Dedifferentiated amniotic fluid mesenchymal stem cell (primary cell): ENCODE results near the gene ARPC5.

Source experiments
- DNase-seq: peaks from one replicate; pipeline ENCODE4 v3.0.0-alpha.2; 2016; ENCODE audit errors: extremely low spot score

ARPC5 gene

DNA sequence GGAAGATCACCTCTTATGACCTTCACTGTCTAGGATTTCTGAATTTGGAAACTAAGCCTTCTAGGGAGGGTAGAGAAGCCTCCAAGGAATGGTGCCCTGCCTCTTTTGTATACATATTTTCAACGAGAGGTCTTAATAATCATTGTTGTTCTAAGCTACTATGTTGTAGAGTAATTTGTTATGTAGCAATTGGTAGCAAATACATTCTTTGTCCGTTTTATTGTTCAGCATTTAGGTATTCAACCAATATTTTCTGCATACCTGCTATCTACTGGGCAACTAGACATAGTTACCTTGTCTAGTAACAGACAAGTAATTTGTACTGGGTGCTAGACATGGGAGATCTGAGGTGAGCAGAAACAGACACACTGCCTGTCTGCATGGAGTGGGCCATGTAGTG lies 24.6 kb downstream of the ARPC5 start:
- no peak for DNase-seq

DNA sequence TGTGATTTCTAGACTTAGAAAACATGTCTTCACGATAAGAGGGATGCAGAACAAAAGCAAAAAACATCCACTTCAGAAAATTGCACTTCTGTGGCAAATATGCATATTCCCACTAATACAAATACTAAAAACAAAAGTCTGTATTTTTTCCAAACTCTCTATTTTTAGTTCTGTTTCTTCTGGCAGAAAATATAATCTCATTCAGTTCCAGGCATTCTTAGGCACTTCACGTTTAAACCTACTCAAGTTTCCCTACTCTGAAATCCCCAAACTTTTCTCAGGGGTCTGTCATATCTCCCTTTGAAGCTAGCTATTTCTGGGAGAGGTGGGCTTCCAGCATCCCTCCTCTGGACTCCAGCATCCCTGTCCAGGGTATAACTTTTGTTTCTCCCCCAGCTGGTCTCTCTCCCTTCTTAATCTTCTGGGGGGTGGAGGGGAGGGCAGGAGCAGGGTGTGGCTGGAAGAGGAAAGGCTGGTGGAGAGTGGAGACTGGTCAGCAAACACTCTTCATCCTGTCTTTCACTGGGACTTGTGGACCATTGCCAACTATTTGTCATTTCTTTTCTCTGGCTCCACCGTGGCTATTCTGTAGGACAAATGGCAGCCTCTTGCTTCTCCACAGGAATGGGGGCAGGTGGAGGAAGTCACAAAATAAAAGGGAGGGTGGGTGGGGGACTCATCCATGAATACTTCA lies 25.7 kb downstream of the ARPC5 start:
- peak; percentile 67 for DNase-seq

DNA sequence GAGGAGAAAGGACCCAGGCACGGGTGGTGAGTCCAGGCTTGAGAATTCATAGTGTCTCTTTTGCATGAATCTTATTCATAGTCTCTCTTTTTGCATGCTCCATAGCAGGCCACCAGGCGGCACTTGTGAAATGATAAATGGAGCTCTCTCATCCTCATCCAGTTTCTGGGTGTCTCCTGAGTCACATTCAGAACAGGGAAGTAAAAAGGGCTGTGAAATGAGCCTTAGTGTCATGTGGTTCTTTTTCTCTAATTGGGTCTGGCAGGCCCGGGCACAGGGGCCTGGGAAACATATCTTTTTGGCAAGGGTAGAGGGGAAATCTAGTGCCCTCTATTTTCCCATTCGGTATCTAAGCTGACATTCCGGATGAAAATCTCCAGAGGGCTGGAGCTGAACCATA lies 26.3 kb downstream of the ARPC5 start:
- peak; percentile 88 for DNase-seq

DNA sequence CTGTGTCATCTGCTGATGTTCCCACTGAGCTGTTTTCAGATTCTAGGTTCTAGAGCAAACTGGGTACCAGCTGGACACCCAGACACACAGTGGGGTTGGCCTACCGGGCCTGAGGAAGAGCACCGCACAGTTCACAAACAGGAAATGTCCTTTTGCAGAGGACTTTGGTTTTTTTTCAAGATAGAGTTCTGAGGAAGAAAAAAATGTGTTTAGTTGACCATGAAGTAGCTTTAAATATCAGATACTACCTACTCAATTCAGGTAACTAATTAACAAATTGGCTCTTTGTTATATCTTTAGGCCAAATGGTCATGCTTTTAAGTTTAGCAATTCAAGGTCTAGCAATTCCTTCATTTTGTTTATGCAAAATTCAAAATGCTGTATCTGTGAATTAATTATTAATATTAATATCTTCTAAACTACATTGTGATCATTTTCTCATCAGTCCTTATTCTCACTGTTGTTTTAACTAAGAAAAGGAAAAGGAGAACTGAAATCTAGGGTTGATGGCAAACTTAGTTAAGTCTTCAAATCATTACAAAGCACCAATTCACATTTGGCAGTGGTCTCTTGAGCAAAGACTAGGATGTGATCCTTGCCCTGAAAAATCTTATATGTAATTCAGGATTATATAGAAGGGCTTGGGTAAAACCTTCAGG lies 28.1 kb downstream of the ARPC5 start:
- no peak for DNase-seq

DNA sequence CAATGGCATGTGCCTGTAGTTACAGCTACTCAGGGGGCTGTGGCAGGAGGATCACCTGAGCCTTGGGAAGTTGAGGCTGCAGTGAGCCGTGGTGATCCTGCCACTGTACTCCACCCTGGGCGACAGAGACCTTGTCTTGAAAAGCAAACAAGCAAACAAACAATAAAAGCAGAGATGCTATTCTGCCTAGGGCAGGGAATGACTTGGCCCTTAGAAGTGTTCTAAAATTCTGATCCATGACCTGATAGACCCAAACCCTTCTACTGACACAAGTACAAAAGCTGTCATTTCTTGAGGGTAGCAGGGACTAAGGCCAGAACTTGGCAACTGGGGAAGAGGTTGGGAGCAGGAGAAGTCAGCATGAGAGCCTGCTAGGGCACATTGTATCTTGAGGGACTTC lies 29.7 kb downstream of the ARPC5 start:
- DNase-seq = no peak

DNA sequence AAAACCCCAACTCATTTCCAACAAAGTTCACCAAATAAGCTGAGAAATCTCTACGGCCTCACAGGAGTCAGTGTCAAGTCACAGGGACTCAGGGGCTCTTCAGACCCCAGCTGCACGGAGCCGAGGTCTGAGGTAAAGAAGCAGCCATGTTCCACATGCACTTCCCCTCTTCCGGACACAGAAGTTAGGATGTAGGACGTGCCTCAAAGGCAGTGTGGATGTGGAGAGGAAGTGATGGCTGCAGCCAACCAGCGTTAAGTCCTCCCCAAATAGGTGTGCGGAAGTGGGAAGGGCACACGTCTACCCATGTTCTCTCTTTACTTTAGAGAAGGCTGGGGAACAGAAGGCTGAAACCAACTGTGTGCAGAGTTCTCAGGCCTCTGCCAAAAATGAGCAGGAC lies 30.8 kb downstream of the ARPC5 start:
- no peak for DNase-seq

DNA sequence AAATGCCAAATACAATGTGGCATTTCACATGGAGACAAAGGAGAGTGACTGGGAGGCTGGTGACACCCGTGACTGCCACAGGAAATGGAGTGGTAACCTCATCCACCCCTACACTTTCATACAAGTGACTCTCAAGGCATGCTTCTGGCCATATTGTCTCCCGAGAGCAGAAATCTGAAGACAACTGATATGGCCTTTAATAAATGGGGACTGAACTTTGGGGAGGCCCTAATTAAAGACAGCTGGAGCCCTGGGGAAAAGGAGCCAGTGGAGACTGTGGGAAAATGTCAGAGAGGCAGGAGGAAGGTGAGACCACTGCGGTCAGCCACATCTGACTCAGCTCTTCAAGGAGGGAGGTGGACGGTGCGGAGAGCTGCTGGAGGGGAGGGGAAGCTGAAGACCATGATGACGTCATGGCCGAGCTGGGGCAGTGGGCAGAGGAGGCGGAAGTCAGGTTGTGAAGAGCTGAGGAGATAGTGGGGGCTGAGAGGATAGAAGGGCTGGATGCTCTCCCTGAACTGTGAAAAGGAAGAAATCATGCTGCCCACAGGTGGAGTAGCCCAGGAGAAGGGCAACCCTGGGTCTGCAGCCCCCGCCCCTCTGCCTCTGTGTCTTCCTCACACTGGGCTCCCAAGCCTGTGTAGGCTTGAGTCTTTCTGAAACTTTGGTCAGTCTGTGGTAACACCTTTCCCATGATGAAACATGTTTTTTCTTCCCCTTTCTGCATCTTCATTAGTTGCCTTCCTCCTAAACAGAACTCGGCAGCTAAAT lies 31.4 kb downstream of the ARPC5 start:
- DNase-seq = no peak

DNA sequence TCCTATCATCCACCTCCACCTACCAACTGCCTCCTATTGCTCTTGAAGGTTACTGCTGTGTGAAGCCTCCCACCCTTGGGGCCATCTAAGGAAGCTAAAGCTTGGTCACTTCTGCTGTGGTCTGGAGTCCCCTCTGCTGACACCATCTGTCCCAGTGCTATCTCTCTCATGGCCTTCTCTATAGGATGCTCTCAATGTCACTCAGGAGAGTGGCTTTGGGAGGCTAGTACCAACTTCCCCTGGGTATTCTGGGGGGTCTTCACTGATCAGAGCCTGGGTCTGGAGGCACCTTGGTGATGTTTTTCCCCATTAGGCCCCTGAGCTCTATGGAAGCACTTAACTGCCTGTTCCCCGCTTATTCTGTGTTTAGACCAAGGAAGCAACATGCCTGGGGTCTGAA lies 33.1 kb downstream of the ARPC5 start:
- no peak for DNase-seq

DNA sequence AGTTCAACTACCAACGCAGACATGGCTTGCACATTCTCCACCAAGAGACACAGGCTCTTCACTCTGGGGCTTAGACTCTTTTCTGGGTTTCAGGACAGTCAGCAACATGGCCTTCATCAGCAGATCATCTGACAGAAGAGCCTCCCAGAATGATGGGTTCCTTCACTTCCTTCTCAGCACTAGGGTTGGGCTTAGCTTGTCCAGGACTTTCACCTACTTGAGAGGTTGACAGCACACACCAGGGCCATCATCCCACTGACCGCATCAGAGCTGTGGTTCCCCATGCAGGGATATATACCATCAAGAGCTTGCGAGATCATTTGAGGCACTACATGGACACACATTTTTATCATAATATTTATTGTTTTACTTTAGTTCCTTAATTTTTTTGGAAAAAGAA lies 34.9 kb downstream of the ARPC5 start:
- DNase-seq = no peak

DNA sequence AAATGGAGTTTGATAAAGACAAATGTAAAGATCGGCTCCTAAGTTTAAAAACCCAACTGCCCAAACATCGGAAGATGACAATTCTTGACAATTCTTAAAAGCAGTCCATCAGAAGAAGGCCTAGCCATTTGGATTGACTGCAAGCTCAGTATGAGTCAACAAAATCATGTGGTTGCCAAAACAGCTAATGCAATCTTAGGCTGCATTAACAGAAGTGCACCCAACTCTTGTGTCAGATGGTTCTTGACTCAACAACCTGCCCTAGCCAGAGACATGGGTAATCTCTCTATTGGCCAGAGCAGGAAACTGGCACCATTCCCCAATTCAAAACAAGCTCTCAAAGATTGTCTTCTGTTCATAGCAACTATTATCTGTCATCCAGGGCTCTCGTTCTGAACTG lies 35.4 kb downstream of the ARPC5 start:
- no peak for DNase-seq

DNA sequence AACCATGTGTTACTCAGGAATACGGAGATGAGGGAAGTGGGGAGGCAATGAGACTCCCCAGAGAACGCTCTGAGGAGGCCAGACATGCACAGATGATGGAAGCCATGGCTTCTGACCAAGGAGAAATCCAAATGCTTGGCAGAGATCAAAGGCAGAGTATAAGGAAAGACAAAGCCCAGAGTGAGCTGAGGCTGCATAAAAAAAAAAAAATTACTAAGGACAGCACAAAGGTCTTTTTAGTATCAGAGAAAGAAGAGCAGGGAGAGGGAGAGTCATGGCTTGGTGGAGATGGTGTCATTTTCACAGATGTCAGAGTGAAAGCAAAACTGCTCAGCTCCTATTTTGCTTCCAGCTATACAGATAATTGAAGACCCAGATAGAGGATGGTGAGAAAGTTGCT lies 37.2 kb downstream of the ARPC5 start:
- no peak for DNase-seq

DNA sequence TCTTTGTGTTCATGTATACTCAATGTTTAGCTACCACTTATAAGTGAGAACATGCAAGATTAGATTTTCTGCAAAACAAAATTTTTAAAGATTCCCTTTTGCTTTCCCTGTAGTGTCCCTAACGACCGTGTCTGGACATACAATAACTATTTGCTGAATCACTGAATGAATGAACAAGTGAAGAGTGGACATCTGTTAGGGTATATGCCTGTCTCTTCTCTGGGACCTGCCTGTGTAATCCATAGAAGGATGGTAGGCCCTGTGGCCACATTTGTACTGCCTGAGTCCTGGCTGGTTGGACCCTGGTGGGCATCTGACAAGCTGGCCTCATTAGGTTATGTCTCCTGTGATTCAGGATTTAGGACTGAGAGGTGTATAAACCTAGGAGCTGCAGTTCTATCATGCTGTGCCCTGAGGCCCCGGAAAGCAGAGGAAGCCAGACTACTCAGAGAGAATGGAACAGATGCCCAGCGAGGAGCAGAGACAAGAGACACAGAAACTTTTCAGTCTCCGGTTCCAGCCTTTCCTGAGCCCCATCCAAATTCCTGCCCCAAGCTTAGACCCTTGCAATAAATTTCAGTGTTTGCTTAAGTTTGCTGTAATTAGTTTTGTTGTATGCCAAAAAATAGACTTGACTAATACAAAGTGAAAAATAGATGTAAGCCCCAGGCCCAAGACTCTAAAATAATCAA lies 37.8 kb downstream of the ARPC5 start:
- DNase-seq = no peak

DNA sequence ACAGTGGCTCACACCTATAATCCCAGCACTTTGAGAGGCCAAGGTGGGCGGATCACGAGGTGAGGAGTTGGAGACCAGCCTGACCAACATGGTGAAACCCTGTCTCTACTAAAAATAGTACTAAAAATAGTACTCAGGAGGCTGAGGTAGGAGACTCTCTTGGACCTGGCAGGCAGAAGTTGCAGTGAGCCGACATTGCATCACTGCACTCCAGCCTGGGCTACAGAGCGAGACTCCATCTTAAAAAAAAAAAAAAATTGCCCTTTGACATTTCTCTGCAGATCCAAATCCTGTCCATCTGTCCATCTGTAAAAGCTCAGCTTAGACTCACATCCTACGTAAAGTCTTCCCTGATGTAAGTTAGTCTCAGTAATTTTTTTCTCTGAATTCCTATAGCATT lies 39.1 kb downstream of the ARPC5 start:
- no peak for DNase-seq

DNA sequence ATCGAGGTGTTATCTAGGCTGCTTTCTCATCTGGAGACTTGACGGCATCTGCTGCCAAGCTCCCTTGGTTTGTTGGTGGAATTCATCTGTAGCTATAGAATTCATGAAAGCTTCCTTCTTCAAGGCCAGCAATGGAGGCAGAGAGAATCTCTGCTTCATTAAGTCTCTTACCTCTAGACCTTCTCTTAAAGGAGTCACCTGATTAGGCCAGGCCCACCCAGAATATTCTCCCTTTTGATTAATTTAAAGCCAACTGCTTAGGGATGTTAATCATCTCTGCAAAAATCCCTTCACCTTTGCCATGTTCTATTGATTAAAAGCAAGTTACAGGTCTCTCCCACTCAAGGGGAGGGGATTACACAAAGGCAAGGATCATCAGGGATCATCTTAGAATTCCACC lies 40.0 kb downstream of the ARPC5 start:
- no peak for DNase-seq

DNA sequence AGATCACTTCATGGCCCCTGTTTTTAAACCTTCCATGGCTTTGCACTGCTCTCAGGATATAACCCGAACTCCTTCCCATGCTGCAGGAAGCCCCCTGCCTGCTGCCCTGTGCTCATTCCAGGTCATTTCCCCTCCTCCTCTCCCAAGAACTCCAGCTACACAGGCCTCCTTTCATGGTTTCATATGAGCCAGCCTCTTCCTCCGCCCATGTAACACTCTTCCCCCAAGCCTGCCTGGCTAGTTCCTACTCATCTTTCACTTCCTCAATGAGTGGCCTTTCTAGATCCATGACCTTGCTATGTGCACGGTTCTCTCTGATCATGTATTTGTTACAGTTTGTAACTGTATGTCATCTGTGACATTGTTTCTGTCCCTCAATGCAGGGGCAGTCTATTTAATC lies 42.2 kb downstream of the ARPC5 start:
- DNase-seq = no peak

DNA sequence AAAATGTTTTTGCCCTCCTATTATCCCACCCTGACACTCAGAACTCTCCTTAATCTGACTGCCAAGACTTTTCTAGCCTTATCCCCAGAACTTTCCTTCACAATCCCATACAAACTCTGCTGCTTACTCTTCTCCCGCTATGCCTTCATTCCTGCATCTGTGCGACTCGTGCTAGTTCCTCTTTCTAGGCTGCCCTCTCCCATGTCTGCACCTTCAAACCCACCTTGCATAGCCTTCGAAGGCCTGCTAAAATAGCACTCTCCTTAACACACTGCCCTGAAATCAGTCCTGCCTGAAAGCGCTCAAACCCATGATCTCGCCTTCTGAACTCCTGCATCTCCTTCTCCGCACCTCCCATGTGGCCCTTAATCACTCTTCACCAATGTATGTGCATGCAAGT lies 42.9 kb downstream of the ARPC5 start:
- DNase-seq = no peak

DNA sequence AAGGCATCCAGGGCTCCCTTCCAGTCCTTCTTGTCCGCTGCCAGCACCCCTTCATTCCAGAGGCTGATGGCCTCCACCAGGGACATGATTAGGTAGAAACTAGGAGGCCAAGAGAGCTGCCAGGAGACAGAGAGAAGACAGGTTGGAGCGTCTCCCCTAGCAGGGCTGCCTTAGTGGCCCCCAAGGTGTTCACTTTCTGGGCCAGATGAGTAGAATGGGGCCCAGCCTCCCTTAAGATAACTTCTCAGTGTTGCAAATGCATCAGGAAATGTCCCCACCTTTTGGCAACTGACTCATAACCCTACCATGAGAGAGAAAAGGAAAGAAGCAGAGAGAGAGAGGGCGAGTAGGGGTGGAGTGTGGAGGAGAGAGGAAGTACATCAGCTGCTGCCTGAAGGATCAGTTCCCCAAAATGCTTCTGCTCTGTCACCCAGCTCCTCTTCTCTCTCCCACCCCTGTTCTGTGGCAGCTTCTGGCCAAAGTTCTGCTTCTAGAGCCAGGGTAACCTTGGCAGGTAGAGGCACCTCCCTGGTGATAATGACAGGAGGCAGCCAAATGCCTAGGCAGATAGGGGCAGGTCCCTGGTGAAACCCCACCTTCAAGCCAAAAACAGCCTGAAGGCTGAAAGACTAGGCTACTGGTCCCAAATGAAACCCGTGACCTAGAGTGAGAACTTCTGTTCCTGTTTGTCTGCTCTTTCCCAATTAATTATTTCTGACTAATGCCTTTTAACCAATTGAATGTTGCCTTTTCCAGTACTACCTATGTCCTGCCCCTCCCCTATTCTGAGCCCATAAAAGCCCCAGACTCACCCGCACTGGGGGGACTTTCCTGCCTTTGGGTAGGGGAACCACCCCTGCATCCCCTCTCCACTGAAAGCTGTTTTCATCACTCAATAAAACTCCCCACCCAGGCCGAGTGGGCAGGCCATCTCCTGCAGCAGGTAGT lies 45.1 kb downstream of the ARPC5 start, which contains the start of gene NCF2:
Gene NCF2, minus strand, starts transcription at position 216 of the 948 bp plus-strand sequence. Its CDS starts 130 bp downstream, at position 86.
- DNase-seq = no peak

DNA sequence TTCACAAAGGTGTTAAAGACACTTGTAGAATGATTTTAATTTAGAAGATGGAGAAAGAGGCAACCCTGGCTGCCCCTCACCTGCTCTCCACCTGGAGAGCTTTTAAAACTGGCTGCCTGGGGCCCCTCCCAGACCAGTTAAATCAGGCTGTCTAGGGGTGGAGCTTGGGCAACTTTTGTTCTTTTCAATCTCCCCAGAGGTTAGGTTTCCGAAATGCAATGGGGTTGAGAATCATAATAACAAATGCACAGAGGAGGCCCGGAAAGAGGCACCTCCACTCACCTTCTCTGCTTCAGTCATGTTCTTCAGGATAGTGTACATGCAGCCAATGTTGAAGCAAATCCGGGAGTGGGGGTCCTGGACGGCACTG lies 45.7 kb downstream of the ARPC5 start:
- DNase-seq = no peak

DNA sequence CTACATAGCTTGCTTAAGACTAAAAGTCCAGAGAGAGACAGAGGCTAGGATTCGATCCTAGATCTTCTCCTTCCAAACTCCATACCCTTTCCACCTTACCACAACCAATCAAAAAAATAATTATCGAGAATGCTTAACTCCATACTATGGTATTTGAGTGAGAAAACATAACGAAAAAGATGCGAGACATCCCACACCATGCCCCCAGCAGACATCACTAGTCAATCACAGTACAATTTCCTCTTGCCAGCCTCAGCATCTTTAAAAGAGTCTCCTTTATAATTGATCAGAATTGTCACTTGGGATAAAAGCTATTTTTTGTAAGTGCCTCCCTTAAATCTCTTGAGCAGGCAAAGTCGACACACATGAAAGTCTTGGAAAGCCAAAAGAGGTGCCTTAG lies 46.2 kb downstream of the ARPC5 start:
- no peak for DNase-seq

DNA sequence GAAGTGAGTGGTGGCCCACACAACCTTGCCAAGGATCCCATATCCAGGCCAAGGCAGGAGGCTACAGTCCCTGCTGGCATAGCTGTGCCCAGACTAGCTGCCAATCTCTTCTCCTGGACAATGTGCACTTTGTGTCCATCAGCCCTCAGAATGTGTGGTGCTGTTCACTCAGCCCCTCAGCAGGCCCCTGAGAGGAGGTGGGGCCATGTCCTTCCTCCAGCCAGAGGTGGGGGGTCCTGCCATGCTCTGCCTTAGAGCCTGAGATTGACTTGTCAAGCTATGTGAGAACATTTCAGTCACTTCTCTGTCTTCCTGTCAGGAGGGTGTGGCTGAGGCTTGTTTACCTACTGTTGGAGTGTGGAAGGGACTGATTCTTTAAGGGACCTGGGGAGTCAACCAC lies 46.8 kb downstream of the ARPC5 start:
- no peak for DNase-seq

DNA sequence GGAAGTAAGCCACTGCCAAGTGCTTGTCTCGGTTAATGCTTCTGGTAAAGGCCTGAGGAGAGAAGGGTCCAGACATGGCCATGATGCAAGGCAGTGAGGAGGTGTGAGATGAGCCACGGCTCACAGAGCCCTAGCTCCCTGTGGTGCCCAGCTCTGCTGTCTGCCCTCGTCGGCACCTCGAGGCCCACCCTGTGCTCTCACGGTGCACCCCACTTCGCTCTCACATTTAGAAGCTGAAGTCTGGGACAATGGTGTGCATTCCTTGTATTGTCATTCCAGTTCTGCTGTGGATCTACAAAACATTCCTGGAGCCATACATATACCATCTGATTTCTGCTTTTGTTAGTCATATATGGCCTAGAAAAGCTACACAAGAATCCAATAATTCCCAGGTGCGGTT lies 48.7 kb downstream of the ARPC5 start:
- DNase-seq = no peak
